ENCODE measurements around the gene BRICD5. TPM values are rescaled to one million over a fixed set of nuclear protein-coding genes. Genes with fewer than 3 reads are reported as not detected.

BRICD5 gene
- total and polyA plus RNA-seq, 2 experiments from 2014 or later, result 6.2 to 9.9 TPM

DNA sequence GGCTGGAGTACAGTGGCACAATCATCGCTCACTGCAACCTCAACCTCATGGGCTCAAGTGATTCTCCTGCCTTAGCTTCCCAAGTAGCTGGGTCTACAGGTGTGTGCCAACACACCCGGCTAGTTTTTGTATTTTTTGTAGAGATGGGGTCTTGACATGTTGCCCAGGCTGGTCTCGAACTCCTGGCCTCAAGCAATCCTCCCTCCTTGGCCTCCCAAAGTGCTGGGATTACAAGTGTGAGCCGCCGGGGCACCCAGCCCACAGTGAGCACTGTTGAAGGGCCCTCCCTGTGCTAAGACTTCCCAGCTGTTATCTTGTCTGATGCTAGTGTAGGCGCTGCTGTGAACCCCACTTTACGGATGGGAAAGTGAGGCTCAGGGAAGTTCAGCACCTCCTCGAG, 22.3 kb downstream of the BRICD5 start:
- no peaks in the 10 kb centered on the region for H3K79me2 ChIP-seq
- no peaks in the 10 kb centered on the region for H3K4me1 ChIP-seq (ENCODE audit: insufficient read depth)
- no peak overlapping the region for H3K4me2 ChIP-seq
- no peaks in the 10 kb centered on the region for H4K20me1 ChIP-seq (ENCODE audit: insufficient read depth, poor library complexity, severe bottlenecking)
- TF ChIP-seq EZH2phosphoT487 (IDR thresholded peaks at IDR 0.05; ENCODE audit: low read depth, severe bottlenecking, unreplicated experiment), result no peak
- no peak for TF ChIP-seq EZH2 (IDR thresholded peaks at IDR 0.05; ENCODE audit: borderline replicate concordance)
- TF ChIP-seq, protein P1, sequence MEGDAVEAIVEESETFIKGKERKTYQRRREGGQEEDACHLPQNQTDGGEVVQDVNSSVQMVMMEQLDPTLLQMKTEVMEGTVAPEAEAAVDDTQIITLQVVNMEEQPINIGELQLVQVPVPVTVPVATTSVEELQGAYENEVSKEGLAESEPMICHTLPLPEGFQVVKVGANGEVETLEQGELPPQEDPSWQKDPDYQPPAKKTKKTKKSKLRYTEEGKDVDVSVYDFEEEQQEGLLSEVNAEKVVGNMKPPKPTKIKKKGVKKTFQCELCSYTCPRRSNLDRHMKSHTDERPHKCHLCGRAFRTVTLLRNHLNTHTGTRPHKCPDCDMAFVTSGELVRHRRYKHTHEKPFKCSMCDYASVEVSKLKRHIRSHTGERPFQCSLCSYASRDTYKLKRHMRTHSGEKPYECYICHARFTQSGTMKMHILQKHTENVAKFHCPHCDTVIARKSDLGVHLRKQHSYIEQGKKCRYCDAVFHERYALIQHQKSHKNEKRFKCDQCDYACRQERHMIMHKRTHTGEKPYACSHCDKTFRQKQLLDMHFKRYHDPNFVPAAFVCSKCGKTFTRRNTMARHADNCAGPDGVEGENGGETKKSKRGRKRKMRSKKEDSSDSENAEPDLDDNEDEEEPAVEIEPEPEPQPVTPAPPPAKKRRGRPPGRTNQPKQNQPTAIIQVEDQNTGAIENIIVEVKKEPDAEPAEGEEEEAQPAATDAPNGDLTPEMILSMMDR (IDR thresholded peaks at IDR 0.05; ENCODE audit: poor library complexity), result no peak
- H3K9me3 ChIP-seq (ENCODE audit: low read depth), result no peaks in the 10 kb centered on the region
- 92% methylated on average over 7 of the region's 8 CpGs for WGBS (ENCODE audit: low lambda C conversion rate, missing lambda C conversion rate)
- DNase-seq (ENCODE audit: low spot score), result no peak
- H2AFZ ChIP-seq, result no peak overlapping the region
- H3K27me3 ChIP-seq, result no peaks in the 10 kb centered on the region
- H3K9me2 ChIP-seq (replicated peaks; ENCODE audit: insufficient read depth), result no peaks in the 10 kb centered on the region
- no peak overlapping the region for H3K4me3 ChIP-seq
- no peak overlapping the region for H3K27ac ChIP-seq
- no peaks in the 10 kb centered on the region for H3K36me3 ChIP-seq (replicated peaks; ENCODE audit: insufficient read depth, low read depth)

DNA sequence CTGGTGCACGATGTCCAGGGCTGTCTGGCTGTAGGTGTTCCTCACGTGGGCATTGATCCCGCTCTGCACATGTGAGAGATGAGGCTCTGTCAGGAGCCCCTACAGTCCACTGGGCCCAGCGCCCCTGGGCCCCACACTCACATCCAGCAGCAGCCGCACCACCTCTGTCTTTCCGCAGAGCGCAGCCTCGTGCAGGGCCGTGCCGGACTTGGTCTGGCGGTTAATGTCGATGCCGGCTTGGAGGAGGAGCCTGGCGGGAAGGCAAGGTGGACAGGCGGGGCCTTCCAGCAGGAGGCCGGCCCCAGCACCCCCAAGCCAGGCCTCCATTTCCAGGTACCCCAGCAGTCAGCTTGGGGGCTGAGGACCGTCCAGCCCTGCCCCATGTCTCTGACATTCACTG, 23.5 kb downstream of the BRICD5 start:
- no peak overlapping the region for H3K4me3 ChIP-seq
- H3K9me3 ChIP-seq (ENCODE audit: low read depth), result no peaks in the 10 kb centered on the region
- H3K4me1 ChIP-seq (ENCODE audit: insufficient read depth), result no peaks in the 10 kb centered on the region
- H2AFZ ChIP-seq, result no peak overlapping the region
- no peak overlapping the region for H3K27ac ChIP-seq
- H3K79me2 ChIP-seq, result no peaks in the 10 kb centered on the region
- no peak for DNase-seq (ENCODE audit: low spot score)
- WGBS (ENCODE audit: low lambda C conversion rate, missing lambda C conversion rate), result 90% methylated on average over 17 of the region's 17 CpGs
- H3K36me3 ChIP-seq (replicated peaks; ENCODE audit: insufficient read depth, low read depth), result no peaks in the 10 kb centered on the region
- no peak overlapping the region for H3K4me2 ChIP-seq
- TF ChIP-seq, protein P1 (IDR thresholded peaks at IDR 0.05; ENCODE audit: poor library complexity), result no peak
- TF ChIP-seq EZH2 (IDR thresholded peaks at IDR 0.05; ENCODE audit: borderline replicate concordance) (no peak), EZH2phosphoT487 (IDR thresholded peaks at IDR 0.05; ENCODE audit: low read depth, severe bottlenecking, unreplicated experiment) (no peak)
- H4K20me1 ChIP-seq (ENCODE audit: insufficient read depth, poor library complexity, severe bottlenecking), result no peaks in the 10 kb centered on the region
- H3K9me2 ChIP-seq (replicated peaks; ENCODE audit: insufficient read depth), result no peaks in the 10 kb centered on the region
- H3K27me3 ChIP-seq, result no peaks in the 10 kb centered on the region

DNA sequence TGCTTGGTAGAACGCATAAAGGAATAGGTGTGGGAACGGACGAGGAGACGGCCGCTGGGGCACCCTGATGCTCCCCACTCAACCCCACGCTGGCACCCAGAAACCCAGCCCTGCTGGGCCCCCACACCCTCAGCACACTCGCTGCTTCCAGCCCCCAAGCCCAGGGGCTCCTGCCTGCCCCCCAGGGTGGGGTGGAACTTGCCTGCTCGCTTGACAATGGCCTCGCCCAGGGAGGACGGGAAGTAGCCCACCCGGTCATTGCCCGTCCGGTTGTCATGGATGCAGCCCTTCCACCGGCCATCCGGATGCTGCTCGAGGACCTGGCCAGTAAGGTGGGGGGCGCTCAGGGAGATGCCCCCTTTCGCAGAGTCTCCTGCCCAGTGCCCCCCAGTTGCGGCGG, 24.2 kb downstream of the BRICD5 start:
- Histone ChIP-seq H3K4me1 (ENCODE audit: insufficient read depth) (no peaks in the 10 kb centered on the region), H3K36me3 (replicated peaks; ENCODE audit: insufficient read depth, low read depth) (no peaks in the 10 kb centered on the region), H3K27me3 (no peaks in the 10 kb centered on the region), H3K4me2 (no peak overlapping the region), H3K27ac (no peak overlapping the region), H3K79me2 (no peaks in the 10 kb centered on the region), H3K9me2 (replicated peaks; ENCODE audit: insufficient read depth) (no peaks in the 10 kb centered on the region), H3K4me3 (no peak overlapping the region), H3K9me3 (ENCODE audit: low read depth) (no peaks in the 10 kb centered on the region), H4K20me1 (ENCODE audit: insufficient read depth, poor library complexity, severe bottlenecking) (no peaks in the 10 kb centered on the region), H2AFZ (no peak overlapping the region)
- WGBS (ENCODE audit: low lambda C conversion rate, missing lambda C conversion rate), result 92% methylated on average over 15 of the region's 20 CpGs
- DNase-seq (ENCODE audit: low spot score), result no peak
- TF ChIP-seq EZH2 (IDR thresholded peaks at IDR 0.05; ENCODE audit: borderline replicate concordance), result no peak
- TF ChIP-seq, protein P1 (IDR thresholded peaks at IDR 0.05; ENCODE audit: poor library complexity), result no peak
- no peak for TF ChIP-seq EZH2phosphoT487 (IDR thresholded peaks at IDR 0.05; ENCODE audit: low read depth, severe bottlenecking, unreplicated experiment)

DNA sequence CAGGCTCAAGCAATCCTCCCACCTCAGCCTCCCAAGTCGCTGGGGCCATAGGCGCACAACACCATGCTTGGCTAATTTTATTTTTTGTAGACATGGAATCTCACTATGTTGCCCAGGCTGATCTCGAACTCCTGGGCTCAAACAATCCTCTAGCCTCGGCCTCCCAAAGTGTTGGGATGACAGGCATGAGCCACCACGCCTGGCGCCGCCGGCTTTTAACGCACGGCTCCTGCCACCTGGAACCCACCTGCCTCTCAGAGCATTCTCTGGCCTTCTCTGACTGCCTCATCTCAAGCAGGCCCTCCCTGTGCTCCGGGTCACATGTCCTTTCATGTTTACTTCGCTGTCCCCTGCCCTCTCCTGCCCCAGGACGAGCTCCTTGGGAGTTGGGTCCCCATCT, 24.6 kb downstream of the BRICD5 start:
- WGBS (ENCODE audit: low lambda C conversion rate, missing lambda C conversion rate), result 90% methylated on average over 13 of the region's 13 CpGs
- no peaks in the 10 kb centered on the region for H3K4me1 ChIP-seq (ENCODE audit: insufficient read depth)
- H2AFZ ChIP-seq, result no peak overlapping the region
- TF ChIP-seq EZH2phosphoT487 (IDR thresholded peaks at IDR 0.05; ENCODE audit: low read depth, severe bottlenecking, unreplicated experiment) (no peak), EZH2 (IDR thresholded peaks at IDR 0.05; ENCODE audit: borderline replicate concordance) (no peak)
- TF ChIP-seq, protein P1 (IDR thresholded peaks at IDR 0.05; ENCODE audit: poor library complexity), result no peak
- H3K79me2 ChIP-seq, result no peaks in the 10 kb centered on the region
- no peaks in the 10 kb centered on the region for H3K27me3 ChIP-seq
- H3K9me2 ChIP-seq (replicated peaks; ENCODE audit: insufficient read depth), result no peaks in the 10 kb centered on the region
- no peaks in the 10 kb centered on the region for H3K36me3 ChIP-seq (replicated peaks; ENCODE audit: insufficient read depth, low read depth)
- H3K27ac ChIP-seq, result no peak overlapping the region
- DNase-seq (ENCODE audit: low spot score), result no peak
- H3K9me3 ChIP-seq (ENCODE audit: low read depth), result no peaks in the 10 kb centered on the region
- no peaks in the 10 kb centered on the region for H4K20me1 ChIP-seq (ENCODE audit: insufficient read depth, poor library complexity, severe bottlenecking)
- H3K4me2 ChIP-seq, result no peak overlapping the region
- no peak overlapping the region for H3K4me3 ChIP-seq
